Measurements from ENCODE around the gene SAMD3. TPM values are rescaled to one million over a fixed set of nuclear protein-coding genes. Genes with fewer than 3 reads are reported as not detected.

SAMD3 gene
- total and polyA plus RNA-seq, 2 of the 8 experiments (the other 6 are each of a cell fraction or from before 2014, with no cell fraction given): 1.8 to 1.9 TPM

- Histone ChIP-seq H3K9me3 (ENCODE audit: insufficient read depth in 2 of 2, low read depth in 1 of 2, low read length in 1 of 2) (peaks cover 7 to 8% of the 10 kb centered on the region in 2 experiments; a peak in 3 of 4 replicates), H2BK15ac (ENCODE audit: low read length) (no peak overlapping the region), H2BK5ac (ENCODE audit: low read depth, low read length) (no peak overlapping the region), H3K79me2 (ENCODE audit: control insufficient read depth in 1 of 2, insufficient read depth in 2 of 2, low read length in 2 of 2) (no peaks in the 10 kb centered on the region), H4K20me1 (replicated peaks in 1 of 2; ENCODE audit: control insufficient read depth in 1 of 2, insufficient read depth in 2 of 2, low read length in 2 of 2) (no peaks in the 10 kb centered on the region), H4K5ac (ENCODE audit: insufficient read length, low read depth, low read length) (no peak overlapping the region), H3K27ac (ENCODE audit: low read depth, low read length) (no peak overlapping the region), H3K4me2 (ENCODE audit: insufficient read depth in 1 of 2, low read depth in 2 of 2, low read length in 2 of 2) (no peak overlapping the region), H3K56ac (replicated peaks; ENCODE audit: insufficient read length, low read depth, low read length) (no peak overlapping the region), H3K23ac (ENCODE audit: insufficient read length) (no peak overlapping the region), H3K9ac (replicated peaks in 1 of 4; ENCODE audit: extremely low read depth in 1 of 4, low read depth in 3 of 4, low read length in 3 of 4) (no peak overlapping the region), H2BK20ac (ENCODE audit: low read length) (no peak overlapping the region), H3K4me3 (ENCODE audit: extremely low read depth in 1 of 4, insufficient read depth in 2 of 4, low read depth in 3 of 4, low read length in 4 of 4) (no peak overlapping the region), H3K23me2 (ENCODE audit: low read depth, low read length) (no peaks in the 10 kb centered on the region), H2AK5ac (ENCODE audit: low read depth, low read length) (no peak overlapping the region), H3K4me1 (replicated peaks in 1 of 4; ENCODE audit: control insufficient read depth in 3 of 4, insufficient read depth in 4 of 4, low read length in 3 of 4) (no peaks in the 10 kb centered on the region), H2AFZ (ENCODE audit: low read length) (no peak overlapping the region; the same call in 1 of the 2 replicates), H2BK120ac (replicated peaks; ENCODE audit: low read depth, low read length) (no peak overlapping the region), H3K79me1 (ENCODE audit: low read depth, low read length) (no peaks in the 10 kb centered on the region), H2BK12ac (ENCODE audit: low read depth, low read length) (no peak overlapping the region), H3K18ac (ENCODE audit: extremely low read depth, low read length) (no peak overlapping the region), H3K14ac (ENCODE audit: insufficient read length) (no peak overlapping the region), H3K4ac (replicated peaks; ENCODE audit: insufficient read length, low read depth, low read length) (no peak overlapping the region), H4K91ac (replicated peaks; ENCODE audit: insufficient read length, low read length) (no peak overlapping the region), H4K8ac (ENCODE audit: extremely low read depth, insufficient read depth, low read length) (no peak overlapping the region), H3K27me3 (replicated peaks in 1 of 4; ENCODE audit: control insufficient read depth in 3 of 4, extremely low read depth in 1 of 4, insufficient read depth in 3 of 4, low read length in 3 of 4) (no peaks in the 10 kb centered on the region), H3K36me3 (ENCODE audit: control insufficient read depth in 2 of 4, insufficient read depth in 4 of 4, low read length in 3 of 4) (peaks cover 0 to 4% (median 0%) of the 10 kb centered on the region in 4 experiments; a peak in 1 of 8 replicates)
- TF ChIP-seq NRF1 (IDR thresholded peaks at IDR 0.05; ENCODE audit: low read depth, low read length) (no peak), BRCA1 (IDR thresholded peaks at IDR 0.05; ENCODE audit: low read depth, low read length) (no peak), POU5F1 (IDR thresholded peaks at IDR 0.05; ENCODE audit: low read depth, low read length) (no peak), SIN3A (conservative IDR thresholded peaks at IDR 0.05 in 1 of 2, IDR thresholded peaks at IDR 0.05 in 1 of 2; ENCODE audit: low read depth in 1 of 2, low read length in 2 of 2) (no peak), SIRT6 (IDR thresholded peaks at IDR 0.05; ENCODE audit: low read length) (no peak), GABPA (IDR thresholded peaks at IDR 0.05; ENCODE audit: borderline replicate concordance, insufficient read depth, low read length) (no peak), EZH2 (IDR thresholded peaks at IDR 0.05; ENCODE audit: low read depth, low read length, severe bottlenecking) (no peak), CBX5 (IDR thresholded peaks at IDR 0.05; ENCODE audit: low read depth, low read length) (no peak)
- WGBS, 2 experiments (ENCODE audit: extremely low coverage in 1 of 2, insufficient coverage in 1 of 2, insufficient read length in 1 of 2, insufficient replicate concordance in 2 of 2, low coverage in 1 of 2, low lambda C conversion rate in 2 of 2, missing lambda C conversion rate in 1 of 2): 70% methylated on average over 6 of the region's 6 CpGs; no CpG with 5 or more reads in 1 of the 2 experiments
- ChIA-PET CTCF (ENCODE audit: partially characterized antibody) (interaction anchor here (0.8 to 1.8 kb wide), 6 partner anchors 13 to 126 kb away, joined by 3 to 8 read pairs (median 4); partner anchors contain the start of gene SAMD3), POLR2A (ENCODE audit: partially characterized antibody) (no interaction called here)
- FAIRE-seq (no peak), DNase-seq (ENCODE audit: low read depth in 1 of 2, low spot score in 2 of 2) (no peak)
These were observed 60.9 kb downstream of the SAMD3 start for GRCh38 chr6:130161683-130162404.

Measured in H1 (cell line).